ENCODE results near the gene DNMT3L.
"Not testable (repeated sequence)": the region's sequence is repeated elsewhere in the genome, so short reads cannot be mapped to it uniquely, and the experiment has no call there.

The DNMT3L gene

DNA sequence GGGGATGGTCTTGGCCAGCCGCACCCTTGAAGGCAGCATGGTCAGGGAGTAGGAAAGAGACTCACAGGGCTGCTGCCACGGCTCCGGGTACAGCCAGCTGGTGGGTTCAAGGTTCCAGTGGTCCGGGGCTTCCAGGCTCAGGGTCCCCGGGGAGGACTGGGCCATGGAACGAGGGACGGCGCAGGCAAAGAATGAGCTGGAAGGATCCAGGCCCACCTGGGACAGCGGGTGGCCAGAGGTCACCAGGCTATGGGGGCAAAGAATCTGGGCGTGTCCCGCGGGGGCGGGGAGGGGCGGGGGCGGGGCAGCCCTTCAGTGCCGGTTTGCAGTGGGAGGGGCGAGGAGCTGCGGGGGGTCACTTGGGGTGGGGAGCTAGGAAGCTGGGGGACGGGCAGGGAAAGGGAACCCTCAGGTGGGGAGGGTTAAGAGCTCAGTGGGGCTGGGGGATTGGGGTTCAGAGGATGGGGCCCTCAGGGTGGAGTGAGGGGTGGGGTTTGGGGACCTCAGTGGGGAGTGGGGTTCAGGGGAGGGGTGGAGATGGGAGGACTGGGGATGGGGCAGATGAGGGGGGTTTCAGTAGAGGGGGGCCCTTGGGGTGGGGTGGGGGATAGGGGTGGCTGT, at the start of gene DNMT3L:
Gene DNMT3L (minus strand): TSS at position 223 of the 621 bp plus-strand sequence. CDS start 638 bp downstream, outside the sequence.
- no peak for DNase-seq (ENCODE audit: low read depth in 1 of 2, low spot score in 1 of 2)

DNA sequence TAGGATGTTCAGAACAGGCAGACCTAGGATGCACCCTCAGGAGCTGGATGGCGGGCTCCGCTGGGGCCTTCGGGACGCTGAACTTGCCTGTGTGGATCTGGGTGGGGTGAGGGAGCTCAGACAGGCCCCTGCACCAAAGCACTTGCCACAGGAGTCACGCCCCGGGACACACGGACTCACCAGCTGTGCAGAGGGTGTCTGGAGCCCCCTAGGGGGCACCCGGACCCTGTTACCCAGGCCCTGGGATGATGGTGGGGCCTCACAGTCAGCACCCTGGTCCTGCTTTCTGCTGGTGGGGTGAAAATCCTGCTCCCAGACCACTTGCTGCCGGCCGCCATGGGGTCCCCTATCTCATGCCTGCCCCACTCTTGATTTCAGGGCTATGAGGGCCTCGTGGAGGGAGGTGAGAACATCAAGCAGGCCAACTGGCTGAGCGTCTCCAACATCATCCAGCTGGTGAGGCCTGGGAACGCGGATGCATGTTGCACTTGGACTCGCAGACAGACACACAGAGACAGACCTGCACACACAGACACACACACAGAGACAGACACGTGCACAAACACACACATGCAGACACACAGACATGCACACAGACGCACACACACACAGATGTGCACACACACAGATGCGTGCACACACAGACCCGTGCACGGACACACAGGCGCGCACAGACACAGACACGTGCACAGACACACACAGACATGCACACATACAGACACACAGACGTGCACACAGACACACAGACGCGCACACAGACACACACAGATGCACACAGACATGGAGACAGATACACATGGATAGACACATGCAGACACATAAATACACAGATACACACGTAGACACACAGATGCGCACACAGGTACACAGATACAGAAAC, 49.2 kb upstream of the DNMT3L start:
- no peak for DNase-seq (ENCODE audit: low read depth in 1 of 2, low spot score in 1 of 2)

DNA sequence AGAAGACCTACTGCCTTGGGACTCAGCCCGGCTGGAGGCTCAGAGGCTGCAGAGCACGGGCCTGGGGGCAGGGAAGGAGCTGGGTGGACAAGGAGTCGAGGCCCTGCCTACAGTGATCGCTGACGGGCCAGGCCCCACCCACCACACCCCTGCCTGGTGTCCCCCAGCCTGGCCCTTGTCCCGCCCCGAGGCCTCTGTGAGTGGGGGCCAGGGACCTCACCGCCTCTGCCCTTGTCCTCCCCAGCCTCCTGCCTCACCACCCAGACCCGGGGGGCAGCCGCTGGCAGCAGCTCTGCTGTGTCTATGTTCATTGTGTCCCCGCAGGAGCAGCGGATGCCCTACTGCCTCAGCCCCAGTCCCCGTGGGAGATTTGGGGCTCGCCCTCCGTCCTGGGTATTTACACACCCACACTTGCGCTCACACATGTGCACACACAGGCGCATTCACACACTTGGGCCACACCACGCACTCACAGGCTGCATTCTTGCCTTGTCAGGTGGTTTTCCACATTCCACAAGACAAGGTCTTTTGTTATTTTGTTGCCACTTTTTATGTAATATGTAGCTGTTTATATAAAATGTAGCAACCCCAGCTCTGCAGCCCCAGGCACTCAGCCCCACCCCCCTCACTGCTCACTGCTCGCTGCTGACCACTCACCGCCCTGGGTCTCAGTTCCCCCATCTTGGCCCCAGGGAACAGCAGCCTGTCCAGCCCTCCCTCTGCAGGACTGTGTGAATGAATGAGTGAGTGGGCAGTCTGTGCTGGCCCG, 45.4 kb upstream of the DNMT3L start:
- DNase-seq (ENCODE audit: low read depth in 1 of 2, low spot score in 1 of 2) = no peak

GRCh38 chr21:44305691-44306090, 44.0 kb upstream of the DNMT3L start:
- DNase-seq (ENCODE audit: low read depth in 1 of 2, low spot score in 1 of 2) = no peak

- DNase-seq (ENCODE audit: low read depth in 1 of 2, low spot score in 1 of 2) = no peak
These were observed 43.2 kb upstream of the DNMT3L start for GRCh38 chr21:44304877-44305293.

DNA sequence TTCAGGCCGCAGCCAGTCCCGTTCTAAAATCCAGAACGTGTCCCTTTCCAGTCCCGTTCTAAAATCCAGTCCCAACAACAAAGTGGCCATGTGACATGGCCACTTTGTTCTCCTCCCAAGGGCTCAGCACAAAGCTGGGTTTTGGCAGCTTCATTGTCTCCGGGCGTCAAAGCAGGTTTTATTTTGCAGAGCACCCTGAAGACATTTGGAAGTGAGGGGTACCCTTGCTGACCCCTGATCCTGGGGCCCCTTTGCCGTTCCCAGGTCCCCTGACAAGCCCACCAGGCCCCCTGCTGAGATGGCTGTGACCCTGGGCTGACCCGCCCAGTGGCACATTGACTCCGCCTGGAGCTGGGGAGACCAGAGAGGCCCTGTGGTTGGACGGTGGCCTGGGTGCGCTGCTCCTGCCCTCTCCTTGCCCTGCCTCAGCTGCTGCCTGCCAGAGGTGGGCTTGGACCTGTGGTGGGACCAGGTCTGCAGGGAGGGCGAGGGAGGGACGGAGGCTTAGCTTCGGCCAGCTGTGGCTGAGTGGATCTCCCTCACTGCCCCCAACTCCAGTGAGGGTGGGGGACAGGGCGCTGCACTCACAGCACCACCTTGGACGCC, 42.4 kb upstream of the DNMT3L start:
- DNase-seq (ENCODE audit: low read depth in 1 of 2, low spot score in 1 of 2) = no peak

DNA sequence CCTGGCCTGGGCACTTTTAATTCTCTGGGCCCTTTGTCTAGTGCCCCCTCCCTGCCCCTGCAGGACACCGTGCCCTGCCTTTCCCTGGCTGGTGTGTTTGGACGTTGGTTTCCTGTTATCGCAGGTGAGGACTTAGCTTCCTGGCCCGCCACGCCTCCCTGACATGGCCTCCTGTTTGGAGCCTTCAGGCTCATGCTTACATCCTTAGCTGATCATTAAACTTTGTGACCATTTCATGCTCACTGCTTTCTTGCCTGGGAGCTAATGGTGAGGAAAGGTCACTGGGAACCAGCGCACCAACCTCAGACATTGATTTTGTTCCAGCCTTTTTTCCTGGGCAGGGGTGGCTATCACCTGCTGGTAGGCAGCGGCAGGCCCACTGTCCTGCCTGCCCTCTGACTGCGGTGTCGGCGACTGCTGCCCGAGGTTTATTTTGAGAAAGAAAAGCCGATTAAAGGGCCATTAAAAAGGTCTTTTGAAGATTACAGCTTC, 41.8 kb upstream of the DNMT3L start:
- DNase-seq (ENCODE audit: low read depth in 1 of 2, low spot score in 1 of 2) = no peak

- not testable (repeated sequence) for DNase-seq (ENCODE audit: low read depth in 1 of 2, low spot score in 1 of 2)
These were observed 41.1 kb upstream of the DNMT3L start for GRCh38 chr21:44302573-44303401.

DNA sequence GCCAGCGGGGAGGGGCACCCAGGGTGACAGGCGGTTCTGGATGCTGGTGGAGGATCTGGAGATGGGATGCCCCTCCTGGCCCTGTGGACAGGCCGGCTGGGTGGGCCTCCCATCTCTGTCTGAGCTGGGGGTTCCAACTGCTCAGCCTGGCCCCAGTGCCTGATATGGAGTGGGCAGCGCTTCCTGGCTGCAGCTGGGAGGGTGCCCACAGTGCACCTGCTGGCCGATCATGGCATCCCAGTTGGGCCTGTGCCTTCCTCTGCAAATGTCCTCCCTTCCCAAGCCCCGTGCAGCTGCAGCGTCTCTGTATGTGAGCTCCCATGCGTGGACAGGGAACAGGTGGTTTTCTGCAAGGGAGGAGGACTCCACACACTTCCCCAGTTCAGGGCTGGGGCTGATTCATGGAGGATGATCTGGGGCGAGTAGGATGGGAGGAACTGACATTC, 40.3 kb upstream of the DNMT3L start:
- no peak for DNase-seq (ENCODE audit: low read depth in 1 of 2, low spot score in 1 of 2)

DNA sequence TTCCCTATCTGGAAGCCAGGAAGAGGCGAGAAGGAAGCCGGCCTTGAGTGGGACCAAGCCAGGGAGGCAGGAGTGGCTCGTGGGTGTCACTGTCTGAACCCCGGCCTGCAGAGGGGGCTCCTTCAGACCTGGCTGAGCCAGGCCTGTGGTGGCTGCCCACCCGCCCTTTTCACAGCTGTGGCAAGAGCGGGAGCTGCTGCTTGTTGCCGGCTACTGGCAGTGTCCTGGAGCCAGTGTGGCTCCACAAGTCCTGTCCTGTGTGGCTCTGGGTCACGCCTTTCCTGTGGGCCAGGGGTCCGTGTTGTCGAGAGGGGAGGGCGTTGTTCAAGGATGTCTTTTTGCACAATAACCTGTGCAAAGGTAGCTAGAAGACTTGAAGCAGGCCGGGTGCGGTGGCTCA, 39.4 kb upstream of the DNMT3L start:
- DNase-seq (ENCODE audit: low read depth in 1 of 2, low spot score in 1 of 2) = no peak

GRCh38 chr21:44300262-44300959, 38.7 kb upstream of the DNMT3L start:
- peak in 1 of 2 donors; percentile 41 for DNase-seq (ENCODE audit: low read depth in 1 of 2, low spot score in 1 of 2)

- DNase-seq (ENCODE audit: low read depth in 1 of 2, low spot score in 1 of 2) = peak; percentile 19 to 32
These were observed 38.0 kb upstream of the DNMT3L start, which contains the start of gene PFKL for GRCh38 chr21:44299458-44300261. Gene PFKL, plus strand, starts transcription at chr21:44300053. Its CDS starts 53 bp downstream, at chr21:44300106.

GRCh38 chr21:44299085-44299457, 37.4 kb upstream of the DNMT3L start:
- DNase-seq (ENCODE audit: low read depth in 1 of 2, low spot score in 1 of 2) = no peak

- no peak for DNase-seq (ENCODE audit: low read depth in 1 of 2, low spot score in 1 of 2)
These were observed 36.6 kb upstream of the DNMT3L start for GRCh38 chr21:44298301-44298700.

GRCh38 chr21:44297525-44298290, 36.0 kb upstream of the DNMT3L start:
- DNase-seq (ENCODE audit: low read depth in 1 of 2, low spot score in 1 of 2) = peak; percentile 46 to 63

DNA sequence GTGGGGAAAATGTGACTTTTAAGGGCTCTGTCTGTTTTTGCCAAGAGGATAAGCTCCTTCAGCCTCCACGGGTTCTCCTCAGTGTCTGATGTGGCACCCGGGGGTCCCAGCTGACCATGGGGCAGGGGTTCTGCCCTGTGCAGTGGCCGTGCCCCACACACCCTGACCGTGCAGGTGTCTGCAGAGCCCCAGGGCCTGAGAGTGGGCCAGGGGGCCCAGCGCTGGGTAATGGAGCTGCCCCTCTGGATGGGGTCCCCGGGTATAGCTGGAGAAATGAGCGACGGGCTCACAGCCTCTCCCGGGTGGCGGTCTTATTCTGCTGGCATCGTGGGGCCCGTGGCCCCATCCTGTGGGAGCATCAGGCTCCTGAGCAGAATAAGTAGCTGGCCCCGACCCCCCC, 35.2 kb upstream of the DNMT3L start:
- DNase-seq (ENCODE audit: low read depth in 1 of 2, low spot score in 1 of 2) = no peak

DNA sequence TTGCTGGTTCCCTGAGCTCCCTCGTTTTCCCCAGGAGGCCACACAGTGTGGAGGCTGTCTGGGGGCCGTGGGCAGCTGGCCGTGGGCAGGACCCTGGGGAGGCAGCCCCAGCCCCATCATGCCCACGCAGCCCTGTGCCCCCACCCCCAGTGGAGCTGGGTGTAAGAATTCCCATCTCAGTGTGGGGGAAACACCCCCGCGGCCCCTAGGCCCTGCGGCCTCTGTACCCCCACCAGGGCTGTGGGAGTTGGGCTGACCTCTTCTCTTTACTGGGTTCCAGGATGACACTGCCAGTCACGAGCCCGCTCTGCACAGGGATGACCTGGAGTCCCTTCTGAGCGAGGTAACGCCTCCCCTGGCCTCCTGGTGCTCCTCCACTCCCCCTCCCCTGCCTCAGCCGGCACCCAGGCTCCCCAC, 34.4 kb upstream of the DNMT3L start:
- no peak for DNase-seq (ENCODE audit: low read depth in 1 of 2, low spot score in 1 of 2)

DNA sequence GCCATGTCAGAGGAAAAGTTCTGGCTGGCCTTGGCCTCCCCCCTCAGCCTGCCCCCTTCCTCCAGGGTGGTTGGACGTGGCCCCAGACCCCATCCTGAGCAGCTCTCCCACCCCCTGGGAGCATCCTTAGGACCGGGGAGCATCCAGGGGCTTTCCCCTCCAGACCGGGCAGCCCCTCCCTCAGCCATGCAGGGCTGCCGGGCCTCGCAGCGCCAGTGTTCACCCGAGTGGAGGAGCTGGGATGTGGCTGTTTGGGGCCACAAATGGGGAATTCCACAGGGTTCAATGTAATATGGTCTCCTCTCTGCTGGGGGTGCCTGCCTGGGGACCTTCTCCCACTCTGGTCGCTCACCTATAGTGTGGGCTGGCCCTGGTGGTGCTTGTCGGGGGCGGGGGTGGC, 33.9 kb upstream of the DNMT3L start:
- no peak for DNase-seq (ENCODE audit: low read depth in 1 of 2, low spot score in 1 of 2)
